GM23248 (cell line): Measurements from ENCODE around the gene COX7A2L.

Experiments used
- EZH2 ChIP-seq: fragments of 200-600 bp; sonication (generic); IDR thresholded peaks from 2 replicates; pipeline ENCODE4 v1.6.1; 2018; ENCODE audit warnings: antibody characterized with exemption, mild to moderate bottlenecking; ENCODE audit not compliant: insufficient read depth, poor library complexity, severe bottlenecking
- EZH2phosphoT487 ChIP-seq: fragments of 200-600 bp; sonication (generic); IDR thresholded peaks from 2 replicates; pipeline ENCODE4 v1.6.1; 2018; ENCODE audit warnings: antibody characterized with exemption, moderate library complexity, mild to moderate bottlenecking, low read depth; ENCODE audit not compliant: insufficient read depth

GRCh38 chr2:42351864-42352263 lies 9.2 kb downstream of the COX7A2L start:
- TF ChIP-seq EZH2phosphoT487 (no peak), EZH2 (no peak)
